Testis (tissue), 2 donors: ENCODE measurements around the gene KCNJ15.

Experiments used
- POLR2A ChIP-seq: fragments of 450-650 bp; IDR thresholded peaks from one replicate; pipeline ENCODE4 v1.6.1; 2017; ENCODE audit warnings: antibody characterized with exemption, mild to moderate bottlenecking, moderate library complexity
- TF ChIP-seq, protein P1 (sequence below), 3 experiments: fragments of 450-650 bp in 2 of 3; fragments of 200-600 bp in 1 of 3; sonication (generic) in 1 of 3; IDR thresholded peaks; one replicate each; pipeline ENCODE4 v1.5.1; 2016 to 2019; ENCODE audit warnings: antibody characterized with exemption in 3 of 3, mild to moderate bottlenecking in 2 of 3, moderate library complexity in 1 of 3

DNA sequence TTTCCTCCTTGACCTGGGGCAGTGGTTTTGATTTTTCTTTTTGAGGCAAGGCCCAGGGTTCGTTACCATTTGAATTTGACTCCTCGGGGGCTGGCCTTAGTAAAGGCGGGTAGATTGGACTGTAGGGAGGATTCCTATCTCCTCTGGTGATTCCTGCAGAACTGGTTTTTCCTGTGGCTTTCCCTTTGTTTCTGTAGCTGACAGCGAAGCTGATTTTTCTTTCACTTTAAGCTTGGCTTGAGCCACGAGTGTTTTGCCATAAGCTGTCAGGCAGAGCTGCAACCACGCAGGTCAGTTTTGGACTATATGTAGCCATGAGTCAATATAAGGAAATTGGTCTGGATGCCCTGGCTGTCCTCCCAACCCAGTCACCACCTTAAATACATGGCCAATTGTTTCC is 28.7 kb upstream of the KCNJ15 start:
- TF ChIP-seq, protein P1, sequence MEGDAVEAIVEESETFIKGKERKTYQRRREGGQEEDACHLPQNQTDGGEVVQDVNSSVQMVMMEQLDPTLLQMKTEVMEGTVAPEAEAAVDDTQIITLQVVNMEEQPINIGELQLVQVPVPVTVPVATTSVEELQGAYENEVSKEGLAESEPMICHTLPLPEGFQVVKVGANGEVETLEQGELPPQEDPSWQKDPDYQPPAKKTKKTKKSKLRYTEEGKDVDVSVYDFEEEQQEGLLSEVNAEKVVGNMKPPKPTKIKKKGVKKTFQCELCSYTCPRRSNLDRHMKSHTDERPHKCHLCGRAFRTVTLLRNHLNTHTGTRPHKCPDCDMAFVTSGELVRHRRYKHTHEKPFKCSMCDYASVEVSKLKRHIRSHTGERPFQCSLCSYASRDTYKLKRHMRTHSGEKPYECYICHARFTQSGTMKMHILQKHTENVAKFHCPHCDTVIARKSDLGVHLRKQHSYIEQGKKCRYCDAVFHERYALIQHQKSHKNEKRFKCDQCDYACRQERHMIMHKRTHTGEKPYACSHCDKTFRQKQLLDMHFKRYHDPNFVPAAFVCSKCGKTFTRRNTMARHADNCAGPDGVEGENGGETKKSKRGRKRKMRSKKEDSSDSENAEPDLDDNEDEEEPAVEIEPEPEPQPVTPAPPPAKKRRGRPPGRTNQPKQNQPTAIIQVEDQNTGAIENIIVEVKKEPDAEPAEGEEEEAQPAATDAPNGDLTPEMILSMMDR (IDR thresholded peaks at IDR 0.05) = no peak
- TF ChIP-seq POLR2A = no peak
